OCI-LY7 (cell line): ENCODE data around the gene ENAH. TPM values are rescaled to one million over a fixed set of nuclear protein-coding genes. Genes with fewer than 3 reads are reported as not detected.

Experiments used
- BruUV-seq: library from RNA; stranded (reverse); fragments of 400-500 nt; replicated peaks from 2 replicates; lab custom pipeline; 2021; lab: Mats Ljungman, UMichigan
- CTCF ChIA-PET: fragments of 300-600 bp; sonication (Branson Sonifier 250); formaldehyde crosslinking; loops from one replicate; lab custom pipeline; 2022; ENCODE audit warnings: antibody characterized with exemption; ENCODE audit not compliant: unreplicated experiment; lab: Charles Lee
- POLR2A ChIA-PET: fragments of 300-600 bp; sonication (Branson Sonifier 250); formaldehyde crosslinking; loops from one replicate; lab custom pipeline; 2022; ENCODE audit warnings: antibody characterized with exemption; lab: Charles Lee
- DNase-seq: peaks from one replicate; pipeline ENCODE4 v3.0.0-alpha.2; 2015; ENCODE audit warnings: low spot score
- H2AFZ ChIP-seq: fragments of 200-600 bp; sonication (generic), shearing (Covaris generic); 2 replicates; pipeline ENCODE4 v1.6.1; 2014; ENCODE audit warnings: mild to moderate bottlenecking, antibody characterized with exemption, low read length, moderate library complexity
- H3K27ac ChIP-seq: fragments of 200-600 bp; sonication (generic); 2 replicates; pipeline ENCODE4 v1.5.1; 2014; ENCODE audit warnings: mixed run types, low read depth, mild to moderate bottlenecking, moderate library complexity, low read length, inconsistent platforms; ENCODE audit not compliant: poor library complexity, severe bottlenecking
- H3K36me3 ChIP-seq: fragments of 200-600 bp; sonication (generic); 2 replicates; pipeline ENCODE4 v1.6.1; 2014; ENCODE audit warnings: mild to moderate bottlenecking, antibody characterized with exemption, low read length, moderate library complexity, mixed read lengths; ENCODE audit not compliant: insufficient read depth
- H3K4me1 ChIP-seq: fragments of 200-600 bp; sonication (generic); 2 replicates; pipeline ENCODE4 v1.5.1; 2014; ENCODE audit warnings: mild to moderate bottlenecking, low read length; ENCODE audit not compliant: insufficient read depth, poor library complexity, severe bottlenecking
- H3K4me2 ChIP-seq: fragments of 200-600 bp; sonication (generic); 2 replicates; pipeline ENCODE4 v1.6.1; 2014; ENCODE audit warnings: mild to moderate bottlenecking, low read length
- H3K4me3 ChIP-seq: fragments of 200-600 bp; sonication (generic); 2 replicates; pipeline ENCODE4 v1.5.1; 2014; ENCODE audit warnings: mild to moderate bottlenecking, low read depth, low read length; ENCODE audit not compliant: poor library complexity, severe bottlenecking
- H3K79me2 ChIP-seq: fragments of 200-600 bp; sonication (generic); 2 replicates; pipeline ENCODE4 v1.6.1; 2016; ENCODE audit warnings: low read depth, mild to moderate bottlenecking, low read length, moderate library complexity, mixed read lengths; ENCODE audit not compliant: insufficient read depth
- H3K9me2 ChIP-seq: fragments of 200-600 bp; sonication (generic); 2 replicates; pipeline ENCODE4 v1.6.1; 2016; ENCODE audit warnings: mild to moderate bottlenecking, low read length, mixed read lengths; ENCODE audit not compliant: insufficient read depth
- H3K9me3 ChIP-seq: fragments of 200-600 bp; sonication (generic); 2 replicates; pipeline ENCODE4 v1.6.1; 2014; ENCODE audit warnings: mild to moderate bottlenecking, mixed run types, low read length, mixed read lengths
- H4K20me1 ChIP-seq: fragments of 200-600 bp; sonication (generic); 2 replicates; pipeline ENCODE4 v1.6.1; 2014; ENCODE audit warnings: mild to moderate bottlenecking, antibody characterized with exemption, low read length, moderate library complexity, mixed read lengths; ENCODE audit not compliant: insufficient read depth
- EZH2phosphoT487 ChIP-seq: fragments of 200-600 bp; sonication (generic); IDR thresholded peaks from 2 replicates; pipeline ENCODE4 v1.6.1; 2018; ENCODE audit warnings: low read depth, borderline replicate concordance, mild to moderate bottlenecking, mixed run types, antibody characterized with exemption, low read length, moderate library complexity, mixed read lengths
- intact Hi-C: fragments of 100-400 bp; cut with micrococcal nuclease; formaldehyde crosslinking; loops from one replicate; pipeline ENCODE4 v1.10.0; 2022; ENCODE audit not compliant: unreplicated experiment
- total RNA-seq, 2 experiments: library from RNA; depleted of rRNA in 1 of 2; stranded (reverse); fragments of >200 nt in 1 of 2; shearing (Covaris generic) in 1 of 2; gene quantifications; 2 replicates each; pipeline ENCODE4 v1.2.3, GENCODE V29; 2014 to 2022
- TF ChIP-seq, protein P1 (sequence below): fragments of 200-600 bp; sonication (generic); conservative IDR thresholded peaks from 2 replicates; pipeline ENCODE4 v1.5.1; 2014; ENCODE audit warnings: mild to moderate bottlenecking, antibody characterized with exemption, low read length, moderate library complexity, mixed read lengths

Gene ENAH
- total RNA-seq, 2 experiments from 2014 or later: 4.6 to 18.1 TPM

DNA sequence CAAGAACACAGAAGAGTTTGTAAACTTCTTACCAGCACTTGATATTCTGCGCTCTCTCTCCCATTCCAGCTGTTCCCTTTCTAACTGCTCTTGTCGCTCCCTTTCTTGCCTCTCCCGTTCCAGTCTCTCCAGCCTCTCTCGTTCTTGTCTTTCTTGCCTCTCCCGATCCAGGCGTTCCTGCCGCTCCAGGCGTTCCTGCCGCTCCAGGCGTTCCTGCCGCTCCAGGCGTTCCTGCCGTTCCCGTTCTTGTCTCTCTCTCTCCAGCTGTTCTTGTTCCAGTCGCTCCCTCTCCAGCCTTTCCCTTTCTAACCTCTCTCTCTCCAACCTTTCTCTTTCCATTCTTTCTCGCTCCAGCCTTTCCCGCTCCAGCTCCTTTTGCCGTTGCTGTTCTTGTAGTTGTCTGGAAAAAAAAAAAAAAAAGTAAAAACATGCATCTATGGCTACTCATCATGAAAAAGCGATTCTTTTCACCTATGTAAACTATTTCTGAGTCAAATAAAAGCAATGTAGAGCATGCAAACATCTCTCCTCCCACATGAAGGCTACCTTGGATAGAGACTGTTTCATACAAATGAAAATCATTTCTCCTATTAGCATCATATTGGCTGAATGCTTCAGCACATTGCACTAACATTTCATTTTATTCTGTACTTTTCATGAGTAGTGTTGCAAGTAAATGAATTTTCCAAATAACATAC lies 133.6 kb downstream of the ENAH start:
- no peak for TF ChIP-seq EZH2phosphoT487
- TF ChIP-seq, protein P1, sequence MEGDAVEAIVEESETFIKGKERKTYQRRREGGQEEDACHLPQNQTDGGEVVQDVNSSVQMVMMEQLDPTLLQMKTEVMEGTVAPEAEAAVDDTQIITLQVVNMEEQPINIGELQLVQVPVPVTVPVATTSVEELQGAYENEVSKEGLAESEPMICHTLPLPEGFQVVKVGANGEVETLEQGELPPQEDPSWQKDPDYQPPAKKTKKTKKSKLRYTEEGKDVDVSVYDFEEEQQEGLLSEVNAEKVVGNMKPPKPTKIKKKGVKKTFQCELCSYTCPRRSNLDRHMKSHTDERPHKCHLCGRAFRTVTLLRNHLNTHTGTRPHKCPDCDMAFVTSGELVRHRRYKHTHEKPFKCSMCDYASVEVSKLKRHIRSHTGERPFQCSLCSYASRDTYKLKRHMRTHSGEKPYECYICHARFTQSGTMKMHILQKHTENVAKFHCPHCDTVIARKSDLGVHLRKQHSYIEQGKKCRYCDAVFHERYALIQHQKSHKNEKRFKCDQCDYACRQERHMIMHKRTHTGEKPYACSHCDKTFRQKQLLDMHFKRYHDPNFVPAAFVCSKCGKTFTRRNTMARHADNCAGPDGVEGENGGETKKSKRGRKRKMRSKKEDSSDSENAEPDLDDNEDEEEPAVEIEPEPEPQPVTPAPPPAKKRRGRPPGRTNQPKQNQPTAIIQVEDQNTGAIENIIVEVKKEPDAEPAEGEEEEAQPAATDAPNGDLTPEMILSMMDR: no peak
- POLR2A ChIA-PET: interaction anchor here (0.7 kb wide), 2 partner anchors 11 to 125 kb away, joined by 3 read pairs; no protein-coding TSS in a partner anchor
- H2AFZ ChIP-seq: no peak overlapping the region
- intact Hi-C loops: no loop called here
- no TSS peak for BruUV-seq
- H3K4me2 ChIP-seq: no peak overlapping the region
- CTCF ChIA-PET: interaction anchor here (0.7 kb wide), 1 partner anchor 36 kb away, joined by 5 read pairs; no protein-coding TSS in a partner anchor
- H4K20me1 ChIP-seq: no peaks in the 10 kb centered on the region
- no peaks in the 10 kb centered on the region for H3K9me2 ChIP-seq
- no peak overlapping the region for H3K27ac ChIP-seq
- no peaks in the 10 kb centered on the region for H3K79me2 ChIP-seq
- no peaks in the 10 kb centered on the region for H3K4me1 ChIP-seq
- DNase-seq: no peak
- no peaks in the 10 kb centered on the region for H3K36me3 ChIP-seq
- no peaks in the 10 kb centered on the region for H3K9me3 ChIP-seq
- H3K4me3 ChIP-seq: no peak overlapping the region

DNA sequence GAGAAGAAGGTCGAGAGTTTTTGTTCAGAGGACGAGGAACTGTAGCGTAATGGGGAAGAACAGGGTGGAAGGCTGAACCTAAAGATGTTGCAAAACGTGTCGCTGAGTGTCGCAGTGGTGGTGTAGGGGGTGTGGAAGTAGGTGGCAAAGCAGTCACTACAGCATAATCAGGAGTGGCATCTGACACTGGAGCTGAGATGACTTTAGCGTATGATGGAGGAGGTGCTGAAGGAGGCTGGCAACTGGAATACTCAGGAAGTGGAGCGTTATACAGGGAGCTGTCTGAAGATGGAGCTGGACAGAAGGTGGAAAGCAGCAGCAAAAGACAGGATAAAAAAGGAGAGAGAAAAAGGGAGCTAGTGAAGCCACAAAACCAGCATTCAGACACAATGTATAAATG lies 135.2 kb downstream of the ENAH start:
- TF ChIP-seq EZH2phosphoT487: no peak
- TF ChIP-seq, protein P1: no peak
- Histone ChIP-seq H3K4me3 (no peak overlapping the region), H3K4me1 (no peaks in the 10 kb centered on the region), H2AFZ (no peak overlapping the region), H4K20me1 (no peaks in the 10 kb centered on the region), H3K9me3 (no peaks in the 10 kb centered on the region), H3K79me2 (no peaks in the 10 kb centered on the region), H3K9me2 (no peaks in the 10 kb centered on the region), H3K36me3 (no peaks in the 10 kb centered on the region), H3K4me2 (no peak overlapping the region), H3K27ac (no peak overlapping the region)
- intact Hi-C loops: no loop called here
- no TSS peak for BruUV-seq
- DNase-seq: no peak
- ChIA-PET CTCF (interaction anchor here (0.5 kb wide), 1 partner anchor 172 kb away, joined by 3 read pairs; no protein-coding TSS in a partner anchor), POLR2A (interaction anchor here (0.6 to 1.5 kb wide), 4 partner anchors 11 to 67 kb away, joined by 3 to 5 read pairs (median 4); no protein-coding TSS in a partner anchor)

DNA sequence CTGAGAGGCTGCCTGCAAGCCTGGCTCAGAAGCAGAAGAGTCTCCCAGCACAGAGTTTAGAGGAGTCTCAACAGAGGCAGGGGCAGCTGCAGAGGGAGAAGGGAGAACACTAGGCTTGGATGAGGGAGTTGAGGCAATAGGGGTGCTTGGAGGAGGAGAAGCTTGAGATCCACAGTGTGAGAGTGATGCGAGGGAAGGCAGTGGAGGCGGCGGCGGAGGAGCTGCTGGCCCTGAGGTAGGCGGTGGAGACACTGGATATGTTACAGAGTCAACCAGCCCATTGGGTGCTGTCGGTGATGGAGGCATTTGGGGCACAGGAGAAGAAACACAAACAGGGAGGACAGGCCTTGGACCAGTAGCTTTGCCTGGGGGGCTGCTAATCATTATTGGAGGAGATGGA lies 135.7 kb downstream of the ENAH start:
- Histone ChIP-seq H3K4me3 (no peak overlapping the region), H3K9me2 (no peaks in the 10 kb centered on the region), H3K79me2 (no peaks in the 10 kb centered on the region), H3K4me1 (no peaks in the 10 kb centered on the region), H3K36me3 (no peaks in the 10 kb centered on the region), H3K4me2 (no peak overlapping the region), H4K20me1 (no peaks in the 10 kb centered on the region), H2AFZ (no peak overlapping the region), H3K9me3 (no peaks in the 10 kb centered on the region), H3K27ac (no peak overlapping the region)
- intact Hi-C loops: no loop called here
- TF ChIP-seq, protein P1: no peak
- no peak for TF ChIP-seq EZH2phosphoT487
- CTCF ChIA-PET: no interaction called here
- POLR2A ChIA-PET: interaction anchor here (0.9 to 1.5 kb wide), 3 partner anchors 9 to 21 kb away, joined by 3 to 5 read pairs (median 3); no protein-coding TSS in a partner anchor
- DNase-seq: no peak
- no TSS peak for BruUV-seq
